ENCODE measurements around the gene PSRC1. TPM values are rescaled to one million over a fixed set of nuclear protein-coding genes. Genes with fewer than 3 reads are reported as not detected.
A peak's percentile ranks its signal among the peaks of the same experiment; 100 is the strongest.

PSRC1 gene
- total and polyA plus RNA-seq, 2 of the 8 experiments (the other 6 are each of a cell fraction or from before 2014, with no cell fraction given): 56.1 to 67.3 TPM

DNA sequence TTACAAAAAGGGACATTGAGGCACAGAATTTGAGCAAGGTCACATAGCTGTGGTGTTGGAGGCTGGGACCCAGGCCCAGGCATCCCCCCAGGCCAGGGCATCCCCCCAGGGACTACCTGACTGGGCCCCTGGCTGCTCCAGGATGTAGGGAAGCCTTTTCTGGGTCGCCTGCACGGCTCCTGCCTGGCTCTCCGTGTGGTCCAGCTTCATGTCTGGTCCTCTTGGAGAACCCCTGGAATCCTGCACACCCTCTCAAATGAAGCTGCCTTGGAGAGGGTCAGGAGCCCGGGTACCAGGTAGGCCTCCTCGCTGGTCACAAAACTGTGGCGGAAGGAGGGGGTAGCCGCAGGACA is 34.5 kb downstream of the PSRC1 start:
- peak overlapping the region; percentile 92; the same call in 1 of the 2 replicates for H2AFZ ChIP-seq (ENCODE audit: low read length)
- peaks cover 3 to 7% of the 10 kb centered on the region in 2 experiments for H4K20me1 ChIP-seq (replicated peaks in 1 of 2; ENCODE audit: control insufficient read depth in 1 of 2, insufficient read depth in 2 of 2, low read length in 2 of 2)
- no peak overlapping the region for H2AK5ac ChIP-seq (ENCODE audit: low read depth, low read length)
- H3K79me1 ChIP-seq (ENCODE audit: low read depth, low read length): 0 out of 2 replicates have a peak, but pooled peaks cover 4% of the 10 kb centered on the region
- no peak overlapping the region; the same call in 1 of the 2 replicates for H3K18ac ChIP-seq (ENCODE audit: extremely low read depth, low read length)
- DNase-seq (ENCODE audit: low read depth in 1 of 2, low spot score in 2 of 2) (no peak), FAIRE-seq (no peak)
- CTCF ChIA-PET (ENCODE audit: partially characterized antibody): interaction anchor here (1.0 to 28.7 kb wide), 5 partner anchors 9 to 46 kb away, joined by 3 to 651 read pairs (median 21); partner anchors contain the start of gene SARS1
- H2BK15ac ChIP-seq (ENCODE audit: low read length): peak overlapping the region; percentile 81; the same call in 1 of the 2 replicates
- peaks cover 0 to 15% of the 10 kb centered on the region in 2 experiments; a peak in 1 of 4 replicates for H3K79me2 ChIP-seq (ENCODE audit: control insufficient read depth in 1 of 2, insufficient read depth in 2 of 2, low read length in 2 of 2)
- H3K36me3 ChIP-seq (ENCODE audit: control insufficient read depth in 2 of 4, insufficient read depth in 4 of 4, low read length in 3 of 4): peaks cover 0 to 8% (median 0%) of the 10 kb centered on the region in 4 experiments; a peak in 3 of 8 replicates
- H3K4me2 ChIP-seq (ENCODE audit: insufficient read depth in 1 of 2, low read depth in 2 of 2, low read length in 2 of 2): 0 out of 4 replicates have a peak overlapping the region, but pooled peaks of 1 of the 2 experiments have one; percentile 54
- H3K4ac ChIP-seq (replicated peaks; ENCODE audit: insufficient read length, low read depth, low read length): no peak overlapping the region
- H2BK12ac ChIP-seq (ENCODE audit: low read depth, low read length): peak overlapping the region; percentile 53; the same call in 1 of the 2 replicates
- no peak overlapping the region for H3K23ac ChIP-seq (ENCODE audit: insufficient read length)
- no peak overlapping the region for H3K4me3 ChIP-seq (ENCODE audit: extremely low read depth in 1 of 4, insufficient read depth in 2 of 4, low read depth in 3 of 4, low read length in 4 of 4)
- 80% methylated on average over 7 of the region's 7 CpGs; no CpG with 5 or more reads in 1 of the 2 experiments for WGBS, 2 experiments (ENCODE audit: extremely low coverage in 1 of 2, insufficient coverage in 1 of 2, insufficient read length in 1 of 2, insufficient replicate concordance in 2 of 2, low coverage in 1 of 2, low lambda C conversion rate in 2 of 2, missing lambda C conversion rate in 1 of 2)
- no peak overlapping the region for H3K14ac ChIP-seq (ENCODE audit: insufficient read length)
- H3K4me1 ChIP-seq (replicated peaks in 1 of 4; ENCODE audit: control insufficient read depth in 3 of 4, insufficient read depth in 4 of 4, low read length in 3 of 4): peaks cover 0 to 17% (median 14%) of the 10 kb centered on the region in 4 experiments; a peak in 6 of 7 replicates
- H2BK120ac ChIP-seq (replicated peaks; ENCODE audit: low read depth, low read length): peak overlapping the region; percentile 76
- H3K27me3 ChIP-seq (replicated peaks in 1 of 4; ENCODE audit: control insufficient read depth in 3 of 4, extremely low read depth in 1 of 4, insufficient read depth in 3 of 4, low read length in 3 of 4): peaks cover 0 to 22% (median 16%) of the 10 kb centered on the region in 4 experiments; a peak in 5 of 7 replicates
- peak overlapping the region; percentile 73; the same call in 1 of the 2 replicates for H2BK5ac ChIP-seq (ENCODE audit: low read depth, low read length)
- H4K8ac ChIP-seq (ENCODE audit: extremely low read depth, insufficient read depth, low read length): no peak overlapping the region; the same call in 1 of the 2 replicates
- no peak overlapping the region for H4K5ac ChIP-seq (ENCODE audit: insufficient read length, low read depth, low read length)
- POLR2A ChIA-PET (ENCODE audit: partially characterized antibody): interaction anchor here (0.8 to 12.2 kb wide), 6 partner anchors 11 to 51 kb away, joined by 3 to 252 read pairs (median 4); partner anchors contain the start of gene SARS1
- H3K23me2 ChIP-seq (ENCODE audit: low read depth, low read length): peaks cover 3% of the 10 kb centered on the region; the same call in 1 of the 2 replicates
- no peak overlapping the region for H3K56ac ChIP-seq (replicated peaks; ENCODE audit: insufficient read length, low read depth, low read length)
- peak overlapping the region; percentile 61 for H4K91ac ChIP-seq (replicated peaks; ENCODE audit: insufficient read length, low read length)
- H3K9me3 ChIP-seq (ENCODE audit: insufficient read depth in 2 of 2, low read depth in 1 of 2, low read length in 1 of 2): no peaks in the 10 kb centered on the region; a peak in 2 of 4 replicates
- H3K9ac ChIP-seq (replicated peaks in 1 of 4; ENCODE audit: extremely low read depth in 1 of 4, low read depth in 3 of 4, low read length in 3 of 4): no peak overlapping the region
- H2BK20ac ChIP-seq (ENCODE audit: low read length): no peak overlapping the region
- H3K27ac ChIP-seq (ENCODE audit: low read depth, low read length): no peak overlapping the region
- TF ChIP-seq, protein P1, sequence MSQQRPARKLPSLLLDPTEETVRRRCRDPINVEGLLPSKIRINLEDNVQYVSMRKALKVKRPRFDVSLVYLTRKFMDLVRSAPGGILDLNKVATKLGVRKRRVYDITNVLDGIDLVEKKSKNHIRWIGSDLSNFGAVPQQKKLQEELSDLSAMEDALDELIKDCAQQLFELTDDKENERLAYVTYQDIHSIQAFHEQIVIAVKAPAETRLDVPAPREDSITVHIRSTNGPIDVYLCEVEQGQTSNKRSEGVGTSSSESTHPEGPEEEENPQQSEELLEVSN (IDR thresholded peaks at IDR 0.05): no peak
- TF ChIP-seq CBX5 (IDR thresholded peaks at IDR 0.05; ENCODE audit: low read depth, low read length) (no peak), POLR2AphosphoS5 (IDR thresholded peaks at IDR 0.05; ENCODE audit: low read depth, low read length) (no peak), EZH2 (IDR thresholded peaks at IDR 0.05; ENCODE audit: low read depth, low read length, severe bottlenecking) (no peak), PHF8 (conservative IDR thresholded peaks at IDR 0.05; ENCODE audit: low read depth, low read length) (no peak)
